Fibroblast of the aortic adventitia (primary cell): ENCODE results near the gene RAPGEF4. TPM values are rescaled to one million over a fixed set of nuclear protein-coding genes. Genes with fewer than 3 reads are reported as not detected.

Source experiments
- DNase-seq: peaks from one replicate; pipeline ENCODE4 v3.0.0-alpha.2; 2010; ENCODE audit warnings: low read depth
- H3K4me3 ChIP-seq: 2 replicates; pipeline ENCODE4 v1.5.1; 2011; ENCODE audit warnings: low read depth, mild to moderate bottlenecking, control low read depth, low read length, moderate library complexity
- CTCF ChIP-seq: IDR thresholded peaks from 2 replicates; pipeline ENCODE4 v1.5.1; 2011; ENCODE audit warnings: mild to moderate bottlenecking, low read length, control low read depth, inconsistent platforms; ENCODE audit not compliant: insufficient read depth
- total RNA-seq: library from RNA; depleted of rRNA; stranded (reverse); fragments of >200 nt; gene quantifications from 2 replicates; pipeline ENCODE4 v1.2.3, GENCODE V29; 2012; ENCODE audit warnings: low replicate concordance

RAPGEF4 gene
- total RNA-seq, 1 donor, result 1.3 TPM

GRCh38 chr2:172806493-172806892 is 70.8 kb downstream of the RAPGEF4 start:
- TF ChIP-seq CTCF, result peak; percentile 91
- peak; percentile 75 for DNase-seq
- no peak overlapping the region for H3K4me3 ChIP-seq

DNA sequence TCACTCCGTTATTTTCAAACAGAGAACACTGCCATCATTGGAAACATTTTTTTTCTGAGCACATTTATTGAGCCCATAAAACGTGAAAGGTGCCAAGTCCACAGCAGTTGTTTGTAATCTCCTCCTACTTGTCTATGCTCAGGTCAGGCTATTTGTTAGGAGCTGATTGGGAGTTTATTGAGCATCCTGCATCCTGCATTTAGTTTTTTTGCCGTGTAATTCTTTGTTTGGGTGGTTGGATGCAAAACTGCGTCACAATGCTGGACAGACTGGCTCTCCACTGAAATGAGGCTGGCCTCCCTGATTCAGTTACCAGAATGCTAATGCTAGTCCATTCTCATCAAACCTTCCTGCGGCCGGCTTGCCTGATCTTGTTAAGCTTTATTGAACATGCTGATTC is 71.4 kb downstream of the RAPGEF4 start:
- H3K4me3 ChIP-seq, result no peak overlapping the region

DNA sequence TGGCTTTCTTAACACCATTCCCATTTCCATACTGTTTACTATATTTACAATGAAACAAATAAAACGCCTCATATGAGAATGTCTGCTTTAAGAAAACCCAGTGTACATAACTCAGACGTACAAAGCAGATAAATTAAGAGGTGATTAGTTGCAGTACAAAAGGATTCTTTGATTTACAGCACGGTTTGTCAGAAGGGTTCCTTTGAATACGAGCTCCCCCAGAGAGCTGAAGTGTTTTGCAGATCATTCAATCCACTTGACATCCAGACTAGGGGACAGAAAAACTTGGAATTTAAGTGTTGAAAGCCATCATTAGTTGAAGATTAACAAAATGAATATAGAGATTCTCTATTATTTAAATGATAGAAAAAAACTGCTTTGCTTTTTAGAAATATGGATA is 72.5 kb downstream of the RAPGEF4 start:
- DNase-seq, result no peak
- no peak overlapping the region for H3K4me3 ChIP-seq
- no peak for TF ChIP-seq CTCF

More for the DNA sequence above, 71.4 kb downstream of the RAPGEF4 start:
- DNase-seq, result no peak
- TF ChIP-seq CTCF, result no peak

DNA sequence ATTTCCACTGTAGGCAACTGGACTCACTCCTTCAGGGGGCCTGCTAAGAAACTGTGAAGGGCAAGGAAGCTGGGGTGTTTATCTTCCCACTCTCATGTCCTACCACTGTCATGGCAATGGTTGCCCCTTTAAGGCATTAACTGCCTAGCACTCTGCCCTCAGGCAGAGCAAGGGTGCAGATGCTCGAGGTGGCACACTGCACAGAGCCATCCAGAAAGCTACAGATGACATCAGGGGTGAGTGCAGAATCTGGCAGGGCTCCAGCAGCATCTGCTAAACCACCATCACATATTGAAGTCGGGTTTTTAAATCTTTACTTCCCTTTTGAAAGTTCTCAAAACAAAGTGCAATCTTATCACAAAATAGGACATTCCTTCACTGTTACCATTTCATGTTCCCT is 75.4 kb downstream of the RAPGEF4 start:
- TF ChIP-seq CTCF, result no peak
- no peak overlapping the region for H3K4me3 ChIP-seq
- peak; percentile 5 for DNase-seq

DNA sequence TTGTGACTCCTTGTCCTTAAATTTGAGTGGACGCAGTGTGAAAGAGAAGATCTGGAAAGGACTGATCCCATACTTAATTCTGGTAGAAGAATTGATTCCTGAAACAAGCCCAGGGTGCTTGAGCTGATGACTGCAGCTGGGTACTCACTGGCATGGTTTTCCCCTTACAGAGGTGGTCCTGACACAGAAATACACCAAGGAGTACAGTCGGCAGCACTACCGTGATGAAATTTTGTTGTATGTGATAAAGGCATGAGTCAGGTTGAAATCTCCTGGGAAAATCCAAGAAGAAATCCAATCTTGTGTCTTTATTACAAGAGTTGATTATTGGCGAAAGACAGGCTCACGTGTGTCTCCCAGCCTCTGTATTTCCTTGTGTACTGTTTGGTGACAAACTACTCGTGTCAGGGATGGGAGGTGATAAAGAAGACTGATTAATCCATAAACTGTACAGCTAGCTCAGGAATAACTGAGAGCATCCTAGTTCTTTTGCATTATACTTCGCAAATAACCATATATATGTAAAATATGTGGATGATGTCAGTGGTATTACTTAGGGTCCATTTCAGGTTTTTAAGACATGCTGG is 76.6 kb downstream of the RAPGEF4 start:
- H3K4me3 ChIP-seq, result no peak overlapping the region
- no peak for TF ChIP-seq CTCF
- DNase-seq, result peak; percentile 11

GRCh38 chr2:172813314-172813888 is 77.8 kb downstream of the RAPGEF4 start:
- DNase-seq, result peak; percentile 59
- TF ChIP-seq CTCF, result peak; percentile 58
- H3K4me3 ChIP-seq, result no peak overlapping the region

DNA sequence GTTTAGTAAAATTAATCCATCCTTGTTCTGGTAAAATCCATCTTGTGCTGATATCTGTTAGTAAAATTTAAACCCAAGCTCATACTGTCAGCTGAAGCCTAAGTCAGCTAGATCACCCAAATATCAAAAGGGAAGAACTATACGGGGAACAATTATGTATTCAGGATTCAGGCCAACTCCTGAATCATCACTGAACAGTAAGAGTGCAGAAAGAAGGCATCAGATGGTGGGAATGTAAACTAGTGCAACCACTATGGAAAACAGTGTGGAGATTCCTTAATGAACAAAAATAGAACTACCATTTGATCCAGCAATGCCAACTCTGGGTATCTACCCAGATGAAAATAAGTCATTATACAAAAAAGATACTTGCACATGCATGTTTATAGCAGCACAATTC is 81.8 kb downstream of the RAPGEF4 start:
- no peak overlapping the region for H3K4me3 ChIP-seq
- no peak for TF ChIP-seq CTCF
- DNase-seq, result no peak
